Superior temporal gyrus (tissue), 1 donor: ENCODE measurements around the gene SDR39U1.
A peak's percentile ranks its signal among the peaks of the same experiment; 100 is the strongest.

Experiments
- DNase-seq: peaks from one replicate; pipeline ENCODE4 v3.0.0-alpha.2; 2016; ENCODE audit errors: extremely low spot score

SDR39U1 gene

DNA sequence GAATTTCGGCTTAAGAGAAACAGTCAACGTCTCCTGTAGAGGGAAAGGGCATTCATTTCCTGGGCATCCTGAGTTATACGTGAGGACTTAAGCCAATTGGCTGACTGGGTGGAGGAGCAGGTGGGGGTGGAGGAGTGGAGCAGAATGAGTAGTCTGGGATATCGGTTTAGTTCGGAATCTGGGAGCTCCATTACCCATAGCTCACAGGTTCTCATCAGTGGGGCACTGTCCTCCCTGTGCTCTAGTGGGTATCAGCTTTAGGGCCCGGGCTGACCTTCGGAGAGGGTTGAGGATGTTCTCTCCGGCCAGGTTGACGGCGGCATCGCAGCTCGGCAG lies 704 bp downstream of the SDR39U1 start:
- DNase-seq: no peak

DNA sequence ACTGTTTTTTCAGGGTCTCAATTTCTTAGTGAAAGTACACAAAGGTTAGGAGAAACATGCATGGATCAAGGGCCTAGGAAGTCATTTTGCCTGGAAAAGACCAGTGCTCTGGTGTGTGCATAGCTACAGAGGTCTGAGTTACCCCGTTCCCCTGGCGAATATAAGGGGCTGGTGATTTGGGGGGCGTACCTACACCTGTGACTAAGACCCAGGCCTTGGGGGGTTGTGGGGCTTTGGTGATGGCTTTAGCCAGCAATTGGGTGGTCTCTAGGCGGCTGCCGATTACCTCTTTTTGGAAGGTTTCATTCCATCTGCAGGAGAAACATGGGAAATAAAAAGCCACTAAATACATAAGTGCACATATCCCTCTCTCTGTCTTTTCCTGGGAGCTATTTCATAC lies 1.1 kb downstream of the SDR39U1 start:
- no peak for DNase-seq

DNA sequence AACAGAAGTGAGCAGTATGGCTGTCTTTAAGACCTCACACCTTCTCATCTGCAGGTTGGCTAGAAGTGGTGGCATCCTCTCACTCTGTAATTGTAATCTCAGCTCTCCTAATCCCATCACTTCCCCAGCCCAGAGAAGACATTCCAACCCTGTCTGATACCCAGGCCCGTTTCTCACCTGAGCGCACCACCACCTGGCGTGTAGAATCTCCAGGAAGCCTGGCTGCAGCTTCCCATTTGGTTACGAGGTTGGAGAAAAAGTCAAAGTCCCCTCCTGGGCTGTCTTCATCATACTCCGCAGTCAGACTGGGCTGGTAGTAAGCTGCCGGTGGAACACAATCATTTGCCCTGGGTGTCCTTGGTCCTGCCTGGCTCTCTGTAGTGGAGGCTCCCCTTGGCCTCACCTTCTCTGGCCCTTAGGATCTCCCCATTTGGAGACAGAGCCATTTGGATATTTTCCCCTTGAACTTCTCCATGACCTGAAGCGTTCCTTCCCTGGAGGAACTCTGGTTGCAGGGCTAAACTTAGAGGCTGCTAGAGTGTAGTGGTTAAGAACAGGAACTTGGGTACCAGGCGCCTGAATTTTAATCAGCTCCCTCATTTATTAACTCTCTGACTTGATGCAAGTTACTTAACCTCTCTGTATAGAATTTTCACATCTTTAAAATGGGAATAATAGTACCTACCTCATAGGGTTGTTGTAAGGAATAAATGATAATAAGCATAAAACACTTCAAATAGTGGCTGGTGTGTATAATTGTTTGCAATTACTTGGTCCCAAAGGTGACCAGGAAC lies 1.8 kb downstream of the SDR39U1 start:
- DNase-seq: no peak

DNA sequence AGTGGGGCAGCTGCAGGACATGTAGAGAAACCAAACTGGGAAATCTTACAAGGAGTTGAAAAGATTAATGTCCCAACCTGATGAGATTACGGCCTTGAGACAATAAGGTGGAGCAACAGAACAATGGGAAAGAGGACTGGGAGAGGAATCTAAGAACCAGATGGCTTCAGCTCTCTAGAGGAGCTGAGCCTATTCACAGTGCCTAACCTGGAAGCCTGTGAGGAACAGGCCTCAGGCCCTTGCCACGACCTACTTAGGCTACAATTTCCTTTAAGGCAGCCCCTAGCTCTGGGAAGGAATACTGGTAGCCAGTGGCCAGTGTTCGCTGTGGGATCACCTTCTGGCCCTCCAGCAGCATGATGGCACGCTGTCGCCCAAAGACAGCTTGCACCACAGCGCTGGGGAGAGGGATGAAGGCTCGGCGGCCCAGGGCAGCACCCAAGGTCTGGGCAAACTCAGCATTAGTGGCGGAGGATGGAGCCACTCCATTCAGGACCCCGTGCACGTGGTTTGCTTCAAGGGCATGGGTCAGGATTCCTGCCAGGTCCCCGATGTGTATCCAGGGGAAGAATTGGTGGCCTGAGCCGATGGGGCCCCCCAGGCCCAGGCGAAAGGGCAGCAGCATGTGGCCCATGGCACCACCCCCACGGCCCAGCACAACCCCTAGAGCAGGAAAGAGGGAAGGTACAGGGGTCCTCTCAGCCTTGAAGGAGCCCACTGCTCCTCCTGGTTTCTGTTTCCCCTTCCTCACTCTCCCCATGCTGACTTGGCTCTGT lies 2.6 kb downstream of the SDR39U1 start:
- no peak for DNase-seq

DNA sequence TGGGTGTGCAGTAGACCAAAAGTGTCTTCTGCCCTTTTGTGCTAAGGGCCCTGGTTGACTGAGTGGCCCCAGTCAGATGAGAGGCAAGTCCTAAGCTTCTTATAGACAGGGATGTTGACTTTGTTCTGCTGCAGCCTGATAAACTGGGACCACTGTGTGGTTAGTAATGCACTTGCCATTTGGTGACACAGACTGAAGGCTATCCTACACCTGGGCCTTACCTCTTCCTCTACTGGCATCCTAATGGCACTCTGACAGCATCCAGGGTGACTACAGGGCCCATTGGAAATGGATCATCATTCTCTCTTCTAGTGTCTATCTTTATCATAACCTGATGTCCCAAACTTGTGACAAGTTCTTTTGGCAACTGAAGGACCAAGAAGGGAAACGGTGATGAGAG lies 3.3 kb downstream of the SDR39U1 start:
- no peak for DNase-seq

DNA sequence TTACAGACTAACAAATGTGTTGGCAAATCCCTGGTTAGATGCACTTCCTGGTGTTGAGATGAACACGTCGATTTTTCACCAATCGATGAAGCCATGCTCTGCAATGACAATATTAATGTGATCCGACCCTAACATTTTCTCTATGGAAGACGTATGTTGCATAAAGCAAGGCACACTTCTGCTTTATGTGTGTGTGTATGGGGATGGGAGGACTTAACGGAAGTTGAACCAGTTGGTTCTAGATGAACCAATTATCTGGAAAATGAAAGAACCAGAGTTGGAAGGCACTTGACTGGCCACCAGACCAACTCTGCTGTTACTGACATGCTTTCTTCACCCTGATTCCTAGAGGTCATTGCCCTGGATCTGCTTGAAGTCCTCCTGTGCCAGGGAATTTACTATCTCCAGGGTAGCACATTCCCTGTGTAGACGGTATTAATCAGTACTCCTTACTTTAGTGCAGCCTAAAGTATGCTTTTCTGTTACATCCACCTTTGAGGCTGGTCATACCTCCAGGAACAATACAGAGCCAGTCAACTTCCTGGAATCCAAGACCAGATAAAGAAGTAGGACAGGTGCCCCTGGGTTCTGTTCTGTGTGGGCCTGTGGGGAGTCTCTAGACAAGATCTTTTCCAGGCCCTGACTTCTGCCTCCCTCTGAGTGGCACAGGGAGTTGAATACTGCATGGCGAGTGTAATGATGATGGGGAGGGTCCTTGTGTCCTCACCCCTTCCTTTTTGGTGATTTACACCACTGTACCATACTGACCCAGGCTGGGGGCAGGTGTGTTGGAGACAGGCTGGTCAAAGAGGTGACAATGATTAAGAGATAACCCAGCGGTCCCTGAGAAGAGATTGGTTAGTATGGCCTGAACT lies 4.1 kb downstream of the SDR39U1 start:
- DNase-seq: no peak

DNA sequence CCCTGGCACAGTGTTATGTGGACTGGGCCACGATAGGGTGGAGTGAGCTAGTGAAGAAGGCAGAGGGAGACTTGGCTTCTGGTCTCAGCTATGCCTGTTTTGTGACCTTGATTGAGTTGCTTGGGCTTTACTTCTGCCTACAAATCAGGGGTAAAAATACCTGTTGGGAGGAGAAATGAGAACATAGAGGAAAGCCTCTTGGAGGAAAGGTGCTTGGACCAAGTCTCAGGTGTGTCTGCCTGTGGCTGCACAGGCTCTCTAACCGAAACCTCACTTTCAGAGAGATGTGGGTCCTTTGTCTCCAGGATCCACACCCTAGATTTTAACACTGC lies 4.9 kb downstream of the SDR39U1 start:
- DNase-seq: no peak

DNA sequence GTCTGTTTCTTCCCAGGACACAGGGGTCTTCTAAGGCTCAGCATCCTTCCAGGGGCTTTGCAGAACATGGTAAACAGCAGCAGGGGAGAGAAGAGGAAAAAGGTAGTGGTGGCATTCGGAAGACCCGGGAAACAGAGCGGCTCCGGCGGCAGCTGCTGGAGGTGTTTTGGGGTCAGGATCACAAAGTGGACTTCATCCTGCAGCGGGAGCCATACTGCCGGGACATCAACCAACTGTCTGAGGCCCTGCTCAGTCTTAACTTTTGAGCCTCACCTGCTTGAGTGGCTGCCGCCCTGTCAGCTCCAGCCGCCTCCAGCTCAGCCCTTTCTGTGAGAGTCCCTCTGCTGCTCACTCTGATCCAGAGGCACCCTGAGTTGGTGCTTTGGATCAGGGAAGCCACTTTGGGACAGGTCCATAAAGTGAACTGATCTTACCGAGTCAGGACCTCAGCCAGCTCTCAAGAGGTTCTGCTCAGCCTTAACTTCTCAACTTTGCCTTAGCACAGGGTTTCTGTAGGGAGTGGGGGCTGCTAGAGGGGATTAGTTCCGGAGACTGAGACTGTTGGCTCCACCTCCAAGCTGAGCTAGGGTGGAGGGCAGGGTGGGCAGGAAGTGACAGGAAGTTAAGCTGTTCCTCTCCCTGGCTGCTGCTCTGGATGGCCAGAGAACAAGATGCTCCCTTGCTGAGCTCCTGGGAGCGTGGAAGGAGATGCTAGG lies 5.4 kb downstream of the SDR39U1 start:
- no peak for DNase-seq

DNA sequence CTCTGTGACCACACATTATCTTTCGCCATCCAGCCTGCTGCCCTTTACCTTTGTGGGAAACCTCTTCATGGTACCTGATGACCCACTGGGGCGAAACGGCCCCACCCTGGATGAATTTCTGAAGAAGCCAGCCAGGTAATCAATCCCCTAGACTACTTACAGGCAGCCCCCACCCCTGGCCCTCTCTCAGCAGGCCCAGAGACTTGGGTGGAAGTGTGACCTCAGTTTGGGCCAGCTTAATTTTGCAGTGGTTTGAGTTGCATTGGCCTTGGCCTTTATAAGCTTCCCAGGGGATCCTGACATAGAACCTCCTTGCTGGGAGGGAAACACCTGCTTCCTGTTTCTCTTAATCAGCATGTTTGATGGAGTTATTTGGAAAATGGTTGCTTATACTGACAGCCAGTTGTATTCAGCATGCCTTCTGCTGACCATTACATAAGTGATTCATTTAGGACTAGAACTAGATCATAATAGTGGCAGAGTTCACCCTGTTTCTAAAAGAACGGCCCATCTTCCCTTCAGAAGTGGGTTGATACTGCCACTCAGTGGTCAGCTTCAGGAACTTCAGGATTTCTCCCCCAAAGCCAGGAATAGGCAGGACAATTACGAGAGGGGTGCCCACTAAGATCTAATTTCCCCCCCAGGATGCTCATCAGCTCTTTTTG lies 6.1 kb downstream of the SDR39U1 start:
- DNase-seq: peak; percentile 90

DNA sequence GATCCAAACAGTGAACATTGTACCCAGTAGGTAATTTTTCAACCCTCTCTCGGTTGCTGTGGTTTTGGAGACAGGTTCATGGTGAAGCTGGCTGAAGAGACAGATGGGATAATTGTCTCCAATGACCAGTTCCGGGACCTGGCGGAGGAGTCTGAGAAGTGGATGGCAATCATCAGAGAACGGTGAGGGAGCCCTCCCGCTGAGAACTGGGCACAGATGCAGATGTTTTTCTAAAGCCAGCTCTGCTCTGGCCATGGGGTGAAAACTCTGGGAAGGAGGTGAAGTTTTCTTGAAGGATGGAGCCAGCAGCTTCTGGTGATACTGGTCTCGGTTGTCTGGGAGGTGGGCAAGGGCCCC lies 6.6 kb downstream of the SDR39U1 start:
- DNase-seq: no peak

DNA sequence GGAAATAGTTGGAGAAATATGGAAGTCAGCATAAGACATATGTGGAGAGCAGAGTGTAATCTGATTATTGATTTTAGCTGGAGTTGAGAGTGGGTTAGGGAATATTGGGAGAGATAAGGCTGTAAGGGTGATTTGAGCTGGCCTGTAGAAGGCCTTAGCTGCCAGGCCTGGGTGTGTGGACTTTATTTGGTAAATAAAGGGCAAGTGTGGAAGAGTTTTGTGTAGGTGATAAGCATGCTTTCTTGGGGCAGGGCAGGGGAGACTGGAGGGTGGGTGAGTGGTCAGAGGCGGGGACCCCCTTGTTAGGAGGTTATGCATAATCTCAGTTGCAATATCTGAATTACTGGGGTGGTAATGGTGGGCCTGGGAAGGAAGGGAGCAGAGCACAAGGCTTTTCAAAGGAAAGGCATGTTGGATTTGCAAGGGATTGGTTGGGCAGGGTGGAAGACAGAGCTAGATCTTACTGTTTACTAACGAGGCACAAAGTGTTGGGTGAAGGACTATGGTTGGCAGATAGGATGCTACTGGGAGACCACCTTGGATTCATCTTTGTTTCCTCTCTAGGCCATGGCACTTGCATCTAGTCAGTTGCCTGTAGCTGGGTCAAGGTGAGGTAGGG lies 7.3 kb downstream of the SDR39U1 start:
- no peak for DNase-seq

DNA sequence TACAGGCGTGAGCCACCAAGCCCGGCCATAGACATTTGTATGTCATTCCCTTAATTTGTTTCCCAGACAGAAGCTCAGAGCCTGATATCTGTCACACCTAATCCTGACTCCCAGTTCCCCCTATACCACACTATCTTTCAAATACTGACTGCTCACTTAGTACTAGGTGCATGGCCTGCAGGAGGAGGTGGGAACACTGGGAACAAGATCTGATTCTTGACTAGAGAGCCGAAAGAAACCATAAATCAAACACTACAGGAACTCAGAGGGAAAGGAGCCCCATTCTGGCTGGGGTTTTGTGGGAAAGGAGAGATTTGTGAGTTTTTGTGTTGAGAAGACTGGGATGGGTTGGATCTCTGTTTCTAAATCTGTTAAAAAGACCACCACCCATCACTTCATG lies 7.9 kb downstream of the SDR39U1 start:
- no peak for DNase-seq

DNA sequence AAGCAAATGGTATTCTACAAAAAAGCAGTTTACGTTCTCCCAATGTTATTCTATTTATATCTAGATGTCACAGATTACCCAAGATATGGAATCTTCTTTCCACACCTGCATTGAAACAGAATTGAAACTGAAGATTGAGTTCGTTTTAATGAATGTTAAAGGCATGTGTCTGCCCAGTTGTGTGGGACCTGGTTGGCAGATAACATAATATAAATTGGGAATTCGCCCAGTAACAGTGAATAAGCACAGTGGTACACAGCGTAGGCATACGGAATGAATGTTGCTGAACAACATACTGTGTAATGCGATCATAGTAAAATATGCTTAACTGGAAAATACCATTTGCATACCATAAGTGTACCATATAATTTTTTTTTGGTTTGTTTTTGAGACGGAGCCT lies 8.5 kb downstream of the SDR39U1 start:
- DNase-seq: no peak

DNA sequence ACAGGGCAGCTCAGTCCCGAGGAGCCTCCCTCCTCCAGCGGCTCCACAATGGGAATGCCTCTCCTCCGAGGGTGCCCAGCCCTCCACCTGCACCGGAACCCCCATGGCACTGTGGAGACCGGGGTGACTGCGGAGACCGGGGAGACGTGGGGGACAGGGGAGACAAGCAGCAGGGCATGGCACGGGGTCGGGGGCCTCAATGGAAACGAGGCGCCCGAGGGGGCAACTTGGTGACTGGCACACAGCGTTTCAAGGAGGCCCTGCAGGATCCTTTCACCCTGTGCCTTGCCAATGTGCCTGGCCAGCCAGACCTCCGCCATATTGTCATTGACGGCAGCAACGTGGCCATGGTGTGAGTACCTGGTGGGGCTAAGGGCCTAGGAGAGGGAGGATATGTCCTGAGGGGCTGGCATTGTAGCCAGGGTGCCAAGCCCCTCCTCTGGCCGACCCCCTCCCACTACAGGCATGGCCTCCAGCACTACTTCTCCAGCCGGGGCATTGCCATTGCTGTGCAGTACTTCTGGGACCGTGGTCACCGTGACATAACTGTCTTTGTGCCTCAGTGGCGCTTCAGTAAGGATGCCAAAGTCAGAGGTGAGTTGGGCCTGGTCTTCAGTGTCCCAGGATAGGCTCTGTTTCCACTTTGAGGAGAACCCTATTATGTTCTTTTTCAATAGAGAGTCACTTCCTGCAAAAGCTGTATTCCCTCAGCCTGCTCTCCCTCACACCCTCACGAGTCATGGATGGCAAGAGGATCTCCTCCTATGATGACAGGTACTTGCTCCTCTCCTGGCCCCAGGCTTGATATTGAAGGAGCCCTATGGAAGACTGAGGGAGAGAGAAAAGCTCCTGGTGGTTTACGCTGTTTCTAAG lies 10.1 kb downstream of the SDR39U1 start:
- no peak for DNase-seq

DNA sequence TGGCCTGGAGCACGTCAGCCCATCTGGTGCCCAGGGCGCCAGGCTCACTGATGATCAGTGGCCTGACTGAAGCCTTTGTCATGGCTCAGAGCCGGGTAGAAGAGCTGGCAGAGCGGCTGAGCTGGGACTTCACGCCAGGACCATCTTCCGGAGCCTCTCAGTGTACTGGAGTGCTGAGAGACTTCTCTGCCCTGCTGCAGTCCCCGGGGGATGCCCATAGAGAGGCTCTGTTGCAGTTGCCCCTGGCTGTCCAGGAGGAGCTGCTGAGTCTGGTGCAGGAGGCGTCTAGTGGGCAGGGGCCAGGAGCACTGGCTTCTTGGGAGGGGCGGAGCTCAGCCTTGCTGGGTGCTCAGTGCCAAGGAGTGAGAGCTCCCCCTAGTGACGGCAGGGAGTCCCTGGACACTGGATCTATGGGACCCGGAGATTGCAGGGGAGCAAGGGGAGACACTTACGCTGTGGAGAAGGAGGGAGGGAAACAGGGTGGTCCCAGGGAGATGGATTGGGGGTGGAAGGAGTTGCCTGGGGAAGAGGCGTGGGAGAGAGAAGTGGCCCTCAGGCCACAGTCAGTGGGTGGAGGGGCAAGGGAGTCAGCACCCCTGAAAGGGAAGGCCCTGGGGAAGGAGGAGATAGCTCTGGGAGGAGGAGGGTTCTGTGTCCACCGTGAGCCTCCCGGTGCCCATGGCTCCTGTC lies 10.9 kb downstream of the SDR39U1 start:
- peak; percentile 77 for DNase-seq

DNA sequence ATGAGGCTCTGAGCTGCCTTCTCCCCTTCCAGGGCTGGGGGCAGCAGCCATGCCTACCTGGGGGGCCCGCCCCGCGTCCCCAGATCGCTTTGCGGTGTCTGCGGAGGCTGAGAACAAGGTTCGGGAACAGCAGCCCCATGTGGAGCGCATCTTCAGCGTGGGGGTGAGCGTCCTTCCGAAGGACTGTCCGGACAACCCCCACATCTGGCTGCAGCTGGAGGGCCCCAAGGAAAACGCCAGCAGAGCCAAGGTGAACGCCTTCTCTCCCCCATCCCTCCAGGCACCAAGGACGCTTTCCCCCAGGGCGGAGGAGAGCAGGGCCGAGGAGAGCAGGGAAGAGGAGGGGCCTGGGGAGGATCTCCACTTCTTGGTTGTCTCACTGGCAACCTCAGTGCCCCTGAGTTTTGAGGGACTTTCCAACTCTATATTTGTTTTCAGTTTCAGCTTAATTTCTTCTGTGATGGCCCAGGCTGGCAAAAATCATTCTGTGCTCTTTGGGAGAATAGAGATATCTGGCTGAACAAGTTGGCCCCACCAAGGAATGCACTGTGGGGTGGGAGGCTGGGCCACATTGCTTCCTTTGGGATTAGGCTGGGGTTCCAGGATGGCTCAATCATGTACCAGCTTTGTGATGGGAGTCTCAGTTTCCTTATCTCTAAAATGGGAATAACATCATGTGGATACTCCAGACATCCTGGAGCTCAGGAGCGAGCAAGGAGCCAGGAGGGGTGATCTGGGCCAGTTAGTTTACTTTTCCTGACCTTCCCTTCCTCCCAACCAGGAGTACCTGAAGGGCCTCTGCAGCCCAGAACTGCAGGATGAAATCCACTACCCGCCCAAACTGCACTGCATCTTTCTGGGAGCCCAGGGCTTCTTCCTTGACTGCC lies 11.7 kb downstream of the SDR39U1 start:
- peak; percentile 7 for DNase-seq

DNA sequence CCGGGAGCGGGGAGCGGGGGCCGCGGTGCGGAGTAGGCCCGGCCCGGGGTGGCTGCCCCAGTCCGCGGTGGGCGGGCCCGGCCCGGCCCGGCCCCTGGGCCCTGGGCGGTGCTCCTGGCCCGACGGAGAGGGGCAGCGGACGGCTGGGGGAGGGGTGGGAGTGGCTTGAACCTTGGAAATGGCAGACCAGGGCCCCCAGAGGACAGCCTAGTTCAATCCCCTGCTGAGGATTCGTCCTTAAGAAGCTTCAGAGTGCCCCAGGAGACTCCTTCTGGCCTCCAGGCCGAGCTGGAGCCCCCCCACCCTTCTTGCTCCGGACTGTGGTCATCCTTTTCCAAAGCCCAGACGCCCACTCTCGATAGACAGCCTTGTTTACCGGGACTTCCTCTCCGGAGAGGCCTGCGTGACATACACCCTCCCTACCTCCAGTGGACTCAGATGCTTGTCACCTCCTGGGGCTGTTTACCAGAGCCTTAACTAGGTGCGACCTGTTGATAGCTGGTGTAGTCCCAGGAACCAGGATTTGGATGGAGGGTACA lies 12.4 kb downstream of the SDR39U1 start:
- DNase-seq: peak; percentile 22
